ENCODE measurements around the gene ABCA13. TPM values are rescaled to one million over a fixed set of nuclear protein-coding genes. Genes with fewer than 3 reads are reported as not detected.

The ABCA13 gene
- total and polyA plus RNA-seq, 2 donors (not counting 3 experiments of a cell fraction or from before 2014, with no cell fraction given), result 0.01 to 0.11 TPM

- no peaks in the 10 kb centered on the region for H4K20me1 ChIP-seq (replicated peaks; ENCODE audit: control insufficient read depth, extremely low read depth, insufficient read depth, low read length)
- BruUV-seq (replicated peaks), result no TSS peak
- no peak overlapping the region for H3K27ac ChIP-seq (ENCODE audit: insufficient read depth, low read depth, low read length)
- no peaks in the 10 kb centered on the region for H3K36me3 ChIP-seq (ENCODE audit: control insufficient read depth in 2 of 2, extremely low read depth in 1 of 2, insufficient read depth in 2 of 2, low read length in 2 of 2)
- intact Hi-C loops (cut with micrococcal nuclease), result no loop called here
- no peak for FAIRE-seq
- CTCF ChIA-PET, result no interaction called here
- H3K79me2 ChIP-seq (ENCODE audit: control insufficient read depth, insufficient read depth, low read length), result no peaks in the 10 kb centered on the region
- no peak overlapping the region for H2AFZ ChIP-seq (ENCODE audit: low read depth, low read length)
- H3K9ac ChIP-seq (replicated peaks; ENCODE audit: extremely low read depth, insufficient read depth, low read length), result no peak overlapping the region
- POLR2A ChIA-PET, result no interaction called here
- TF ChIP-seq POLR2A (IDR thresholded peaks at IDR 0.05; ENCODE audit: low read depth, low read length) (no peak), FOS (IDR thresholded peaks at IDR 0.05; ENCODE audit: borderline replicate concordance, insufficient read depth, low read length) (no peak), POLR2AphosphoS5 (IDR thresholded peaks at IDR 0.05; ENCODE audit: insufficient read depth, low read depth, low read length) (no peak)
- H3K4me1 ChIP-seq (ENCODE audit: control insufficient read depth, extremely low read depth, insufficient read depth, low read length), result no peaks in the 10 kb centered on the region
- DNase-seq (ENCODE audit: low read depth, low spot score), result no peak
- no peak overlapping the region for H3K4me2 ChIP-seq (ENCODE audit: insufficient read depth, low read length)
- H3K27me3 ChIP-seq (ENCODE audit: control insufficient read depth in 2 of 2, insufficient read depth in 2 of 2, low read length in 2 of 2), result no peaks in the 10 kb centered on the region
- no peak overlapping the region for H3K4me3 ChIP-seq (replicated peaks in 1 of 3; ENCODE audit: insufficient read depth in 1 of 3, low read depth in 1 of 3, low read length in 3 of 3)
- H3K9me3 ChIP-seq (replicated peaks; ENCODE audit: control insufficient read depth, insufficient read depth, low read length), result no peaks in the 10 kb centered on the region
- H3K9me1 ChIP-seq (replicated peaks; ENCODE audit: control insufficient read depth, extremely low read depth, insufficient read depth, low read length), result no peaks in the 10 kb centered on the region
- dilution Hi-C loops (cut with MboI; ENCODE audit: extremely low pct_ligation_motif_present, low sequenced_read_pairs), result no loop called here
These were observed 357.4 kb downstream of the ABCA13 start for GRCh38 chr7:48528646-48529045.

GRCh38 chr7:48537561-48537960, 366.3 kb downstream of the ABCA13 start:
- FAIRE-seq (no peak), DNase-seq (ENCODE audit: low read depth, low spot score) (no peak)
- H3K9me1 ChIP-seq (replicated peaks; ENCODE audit: control insufficient read depth, extremely low read depth, insufficient read depth, low read length), result no peaks in the 10 kb centered on the region
- no peaks in the 10 kb centered on the region for H3K4me1 ChIP-seq (ENCODE audit: control insufficient read depth, extremely low read depth, insufficient read depth, low read length)
- H3K79me2 ChIP-seq (ENCODE audit: control insufficient read depth, insufficient read depth, low read length), result no peaks in the 10 kb centered on the region
- H3K9me3 ChIP-seq (replicated peaks; ENCODE audit: control insufficient read depth, insufficient read depth, low read length), result no peaks in the 10 kb centered on the region
- H3K27ac ChIP-seq (ENCODE audit: insufficient read depth, low read depth, low read length), result no peak overlapping the region
- H3K9ac ChIP-seq (replicated peaks; ENCODE audit: extremely low read depth, insufficient read depth, low read length), result no peak overlapping the region
- TF ChIP-seq GATA2 (IDR thresholded peaks at IDR 0.05; ENCODE audit: insufficient read depth, insufficient read length, low read depth, low read length) (no peak), POLR2AphosphoS5 (IDR thresholded peaks at IDR 0.05; ENCODE audit: insufficient read depth, low read depth, low read length) (no peak), FOS (IDR thresholded peaks at IDR 0.05; ENCODE audit: borderline replicate concordance, insufficient read depth, low read length) (no peak), MAX (IDR thresholded peaks at IDR 0.05; ENCODE audit: insufficient read depth, insufficient read length) (no peak), JUN (IDR thresholded peaks at IDR 0.05; ENCODE audit: borderline replicate concordance, insufficient read depth, insufficient read length, low read depth) (no peak), CTCF (IDR thresholded peaks at IDR 0.05; ENCODE audit: extremely low read depth in 1 of 2, insufficient read depth in 1 of 2, low read depth in 1 of 2, low read length in 2 of 2) (no peak), MYC (IDR thresholded peaks at IDR 0.05; ENCODE audit: low read depth, low read length) (no peak), POLR2A (IDR thresholded peaks at IDR 0.05; ENCODE audit: low read depth, low read length) (no peak), EZH2 (IDR thresholded peaks at IDR 0.05; ENCODE audit: borderline replicate concordance, low read depth, low read length, severe bottlenecking) (no peak)
- no peaks in the 10 kb centered on the region for H4K20me1 ChIP-seq (replicated peaks; ENCODE audit: control insufficient read depth, extremely low read depth, insufficient read depth, low read length)
- dilution Hi-C loops (cut with MboI; ENCODE audit: extremely low pct_ligation_motif_present, low sequenced_read_pairs) (no loop called here), intact Hi-C loops (cut with micrococcal nuclease) (no loop called here)
- no peaks in the 10 kb centered on the region for H3K27me3 ChIP-seq (ENCODE audit: control insufficient read depth in 2 of 2, insufficient read depth in 2 of 2, low read length in 2 of 2)
- H3K4me3 ChIP-seq (replicated peaks in 1 of 3; ENCODE audit: insufficient read depth in 1 of 3, low read depth in 1 of 3, low read length in 3 of 3), result no peak overlapping the region
- H3K4me2 ChIP-seq (ENCODE audit: insufficient read depth, low read length), result no peak overlapping the region
- H3K36me3 ChIP-seq (ENCODE audit: control insufficient read depth in 2 of 2, extremely low read depth in 1 of 2, insufficient read depth in 2 of 2, low read length in 2 of 2), result no peaks in the 10 kb centered on the region
- no TSS peak for BruUV-seq (replicated peaks)
- H2AFZ ChIP-seq (ENCODE audit: low read depth, low read length), result no peak overlapping the region
- ChIA-PET POLR2A (no interaction called here), CTCF (no interaction called here)
